Trophoblast cell (in vitro differentiated cells and primary cell): ENCODE data around the gene SLIT3.

Experiments used
- DNase-seq, 2 donors: peaks; one replicate each; pipeline ENCODE4 v3.0.0-alpha.2; 2016
- H2AFZ ChIP-seq: 2 replicates; pipeline ENCODE4 v1.6.1; 2013; ENCODE audit warnings: low read length, moderate library complexity, mild to moderate bottlenecking; ENCODE audit not compliant: insufficient read depth, poor library complexity
- H2AK5ac ChIP-seq: 2 replicates; pipeline ENCODE4 v1.6.1; 2013; ENCODE audit warnings: mild to moderate bottlenecking, low read length
- H2BK120ac ChIP-seq: 2 replicates; pipeline ENCODE4 v1.6.1; 2013; ENCODE audit warnings: low read length, mild to moderate bottlenecking, moderate library complexity; ENCODE audit not compliant: insufficient read depth, poor library complexity
- H2BK12ac ChIP-seq: 2 replicates; pipeline ENCODE4 v1.6.1; 2013; ENCODE audit warnings: mild to moderate bottlenecking, low read length, moderate library complexity
- H2BK5ac ChIP-seq: 2 replicates; pipeline ENCODE4 v1.6.1; 2013; ENCODE audit warnings: low read length, low read depth, moderate library complexity, mild to moderate bottlenecking; ENCODE audit not compliant: poor library complexity
- H3K14ac ChIP-seq: 2 replicates; pipeline ENCODE4 v1.6.1; 2013; ENCODE audit warnings: mild to moderate bottlenecking, low read length
- H3K18ac ChIP-seq: 2 replicates; pipeline ENCODE4 v1.6.1; 2013; ENCODE audit warnings: mild to moderate bottlenecking, low read length
- H3K23ac ChIP-seq: 2 replicates; pipeline ENCODE4 v1.6.1; 2013; ENCODE audit warnings: low read length
- H3K27ac ChIP-seq: 2 replicates; pipeline ENCODE4 v1.5.1; 2013; ENCODE audit warnings: low read depth, mild to moderate bottlenecking, inconsistent platforms, low read length, moderate library complexity
- H3K27me3 ChIP-seq: 2 replicates; pipeline ENCODE4 v1.6.1; 2013; ENCODE audit warnings: inconsistent platforms, mild to moderate bottlenecking, low read length, moderate library complexity; ENCODE audit not compliant: insufficient read depth
- H3K36me3 ChIP-seq, 2 experiments: 1 replicate in 1 of 2; 2 replicates in 1 of 2; pipeline ENCODE4 v1.6.1; 2013; ENCODE audit warnings: low read length in 2 of 2, mild to moderate bottlenecking in 2 of 2, moderate library complexity in 1 of 2; ENCODE audit not compliant: insufficient read depth in 2 of 2, control insufficient read depth in 1 of 2
- H3K4ac ChIP-seq: 2 replicates; pipeline ENCODE4 v1.6.1; 2013; ENCODE audit warnings: low read depth, mild to moderate bottlenecking, low read length, moderate library complexity
- H3K4me1 ChIP-seq, 2 experiments: 1 replicate in 1 of 2; 2 replicates in 1 of 2; pipeline ENCODE4 v1.6.1; 2013; ENCODE audit warnings: low read length in 2 of 2, mild to moderate bottlenecking in 2 of 2, moderate library complexity in 1 of 2; ENCODE audit not compliant: insufficient read depth in 2 of 2, control insufficient read depth in 1 of 2
- H3K4me2 ChIP-seq: 2 replicates; pipeline ENCODE4 v1.6.1; 2013; ENCODE audit warnings: inconsistent platforms, mild to moderate bottlenecking, low read length, moderate library complexity
- H3K4me3 ChIP-seq: 2 replicates; pipeline ENCODE4 v1.5.1; 2013; ENCODE audit warnings: mild to moderate bottlenecking, low read depth, low read length, inconsistent platforms
- H3K79me1 ChIP-seq: one replicate; pipeline ENCODE4 v1.6.1; 2013; ENCODE audit warnings: low read length
- H3K79me2 ChIP-seq: 2 replicates; pipeline ENCODE4 v1.6.1; 2013; ENCODE audit warnings: low read length, mild to moderate bottlenecking; ENCODE audit not compliant: control insufficient read depth, insufficient read depth, poor library complexity
- H3K9ac ChIP-seq: 2 replicates; pipeline ENCODE4 v1.6.1; 2013; ENCODE audit warnings: mild to moderate bottlenecking, low read length
- H3K9me3 ChIP-seq: 2 replicates; pipeline ENCODE4 v1.6.1; 2013; ENCODE audit warnings: low read depth, mild to moderate bottlenecking, control low read depth, inconsistent platforms, low read length; ENCODE audit not compliant: insufficient read depth
- H4K12ac ChIP-seq: 2 replicates; pipeline ENCODE4 v1.6.1; 2013; ENCODE audit warnings: low read depth, mild to moderate bottlenecking, low read length, moderate library complexity
- H4K8ac ChIP-seq: 2 replicates; pipeline ENCODE4 v1.6.1; 2013; ENCODE audit warnings: low read depth, mild to moderate bottlenecking, low read length, moderate library complexity
- H4K91ac ChIP-seq: one replicate; pipeline ENCODE4 v1.6.1; 2013; ENCODE audit warnings: low read depth, mild to moderate bottlenecking, low read length, moderate library complexity
- WGBS: extraction: QIAGEN DNeasy Blood & Tissue Kit; methylation state at CpG from one replicate; pipeline ENCODE4 v1.1.7; 2013; ENCODE audit warnings: missing lambda C conversion rate; ENCODE audit not compliant: insufficient read length, insufficient coverage; ENCODE audit errors: extremely low coverage; 5-methylcytosine and 5-hydroxymethylcytosine counted together

The SLIT3 gene

DNA sequence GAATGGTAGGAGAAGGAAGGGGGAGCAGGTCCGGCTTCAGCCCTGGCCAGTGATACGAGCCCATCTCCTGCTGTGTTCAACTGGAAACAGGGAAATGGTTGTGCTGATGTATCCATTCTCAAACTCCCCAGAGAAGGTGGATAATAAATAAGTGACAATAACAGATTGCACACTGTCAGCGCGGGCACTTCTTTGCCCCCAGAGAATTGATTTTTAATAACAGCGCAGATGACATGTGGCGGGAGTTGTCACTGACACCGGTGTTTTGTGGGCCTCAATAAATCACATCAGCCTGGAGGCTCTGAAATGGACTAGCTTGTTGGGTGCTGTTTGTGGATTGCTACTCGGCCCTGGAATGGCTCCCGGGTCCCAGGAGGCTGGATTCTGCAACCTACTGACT is 580.4 kb downstream of the SLIT3 start:
- H3K27ac ChIP-seq = no peak overlapping the region
- DNase-seq = no peak
- H2BK12ac ChIP-seq = no peak overlapping the region
- no peak overlapping the region for H3K23ac ChIP-seq
- no peaks in the 10 kb centered on the region for H3K79me2 ChIP-seq
- peaks cover 11 to 23% of the 10 kb centered on the region in 2 experiments for H3K36me3 ChIP-seq
- no peaks in the 10 kb centered on the region for H3K9me3 ChIP-seq
- no peak overlapping the region for H3K14ac ChIP-seq
- H3K4me3 ChIP-seq = no peak overlapping the region
- no peak overlapping the region for H4K8ac ChIP-seq
- no peak overlapping the region for H2AK5ac ChIP-seq
- no peak overlapping the region for H2BK5ac ChIP-seq
- H3K9ac ChIP-seq = no peak overlapping the region
- no peak overlapping the region for H4K91ac ChIP-seq
- H3K4ac ChIP-seq = no peak overlapping the region
- H3K27me3 ChIP-seq = no peaks in the 10 kb centered on the region
- H2AFZ ChIP-seq = no peak overlapping the region
- H3K4me2 ChIP-seq = no peak overlapping the region
- no peak overlapping the region for H4K12ac ChIP-seq
- no peak overlapping the region for H3K18ac ChIP-seq
- WGBS = no CpG with 5 or more reads among the region's 9 CpGs
- H2BK120ac ChIP-seq = no peak overlapping the region
- H3K4me1 ChIP-seq = no peaks in the 10 kb centered on the region
- no peaks in the 10 kb centered on the region for H3K79me1 ChIP-seq

DNA sequence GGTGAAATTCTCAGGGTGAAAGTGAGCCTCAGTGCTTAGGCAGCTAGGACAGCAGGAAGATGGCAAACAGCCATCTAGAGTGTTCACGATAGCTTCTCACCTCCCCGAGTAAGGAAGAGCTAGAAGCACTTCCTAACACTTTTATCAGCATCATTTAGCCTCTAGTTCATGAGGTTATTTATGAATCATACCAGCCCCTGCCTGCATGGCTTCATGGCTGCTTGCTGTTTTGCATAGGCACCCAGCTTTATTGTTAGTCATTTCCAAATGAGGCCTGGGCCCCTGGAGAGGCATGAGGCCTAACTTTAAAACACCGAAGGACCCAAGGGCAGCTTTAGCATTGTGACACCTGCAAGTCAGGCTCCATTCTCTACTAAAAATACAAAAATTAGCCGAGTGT is 586.9 kb downstream of the SLIT3 start:
- H4K8ac ChIP-seq = no peak overlapping the region
- H4K91ac ChIP-seq = no peak overlapping the region
- no peak overlapping the region for H3K27ac ChIP-seq
- no peak overlapping the region for H2AFZ ChIP-seq
- no peak overlapping the region for H3K4me3 ChIP-seq
- H3K27me3 ChIP-seq = no peaks in the 10 kb centered on the region
- H3K4me2 ChIP-seq = no peak overlapping the region
- no peak overlapping the region for H3K9ac ChIP-seq
- DNase-seq = no peak
- no peak overlapping the region for H3K18ac ChIP-seq
- peak overlapping the region; percentile 8 for H2BK12ac ChIP-seq
- H3K4ac ChIP-seq = no peak overlapping the region
- no CpG with 5 or more reads among the region's 4 CpGs for WGBS
- H2BK120ac ChIP-seq = peak overlapping the region; percentile 43
- peak overlapping the region; percentile 65 for H2AK5ac ChIP-seq
- H3K79me2 ChIP-seq = no peaks in the 10 kb centered on the region
- no peak overlapping the region for H3K23ac ChIP-seq
- no peak overlapping the region for H3K14ac ChIP-seq
- no peak overlapping the region for H2BK5ac ChIP-seq
- H3K36me3 ChIP-seq = peaks cover 4 to 9% of the 10 kb centered on the region in 2 experiments
- H3K4me1 ChIP-seq = peaks cover 8 to 11% of the 10 kb centered on the region in 2 experiments
- H3K79me1 ChIP-seq = no peaks in the 10 kb centered on the region
- no peaks in the 10 kb centered on the region for H3K9me3 ChIP-seq
- H4K12ac ChIP-seq = no peak overlapping the region

DNA sequence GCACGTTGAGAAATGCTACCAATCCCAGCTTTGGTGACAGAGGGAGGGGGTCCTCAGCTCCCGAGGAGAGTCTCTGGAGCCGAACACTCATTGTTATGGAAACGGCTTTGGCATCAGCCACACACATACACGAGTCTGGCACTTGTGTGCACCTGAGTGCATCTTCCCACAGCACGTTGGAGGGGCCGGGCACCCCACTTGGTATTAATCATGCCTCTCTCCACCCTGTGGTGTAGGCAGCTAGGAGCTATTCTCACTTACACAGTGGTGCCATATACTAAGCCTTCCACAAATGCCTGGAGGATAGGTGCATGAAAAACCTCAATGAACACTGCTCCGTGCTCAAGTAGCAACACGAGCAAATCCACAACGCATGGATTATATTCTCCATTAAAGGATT is 587.9 kb downstream of the SLIT3 start:
- Histone ChIP-seq H3K23ac (no peak overlapping the region), H3K4me2 (peak overlapping the region; percentile 4), H3K4me3 (no peak overlapping the region), H3K79me2 (no peaks in the 10 kb centered on the region), H3K27me3 (no peaks in the 10 kb centered on the region), H3K9ac (no peak overlapping the region), H3K27ac (peak overlapping the region; percentile 26), H3K18ac (no peak overlapping the region), H2BK12ac (peak overlapping the region; percentile 67), H2BK120ac (peak overlapping the region; percentile 7), H4K12ac (no peak overlapping the region), H2BK5ac (no peak overlapping the region), H3K4ac (no peak overlapping the region), H3K14ac (no peak overlapping the region), H4K91ac (peak overlapping the region; percentile 28), H3K79me1 (no peaks in the 10 kb centered on the region), H2AK5ac (no peak overlapping the region), H3K36me3 (peaks cover 8 to 11% of the 10 kb centered on the region in 2 experiments), H3K4me1 (peaks cover 8 to 11% of the 10 kb centered on the region in 2 experiments), H4K8ac (no peak overlapping the region), H3K9me3 (no peaks in the 10 kb centered on the region), H2AFZ (no peak overlapping the region)
- no peak for DNase-seq
- WGBS = no CpG with 5 or more reads among the region's 10 CpGs

DNA sequence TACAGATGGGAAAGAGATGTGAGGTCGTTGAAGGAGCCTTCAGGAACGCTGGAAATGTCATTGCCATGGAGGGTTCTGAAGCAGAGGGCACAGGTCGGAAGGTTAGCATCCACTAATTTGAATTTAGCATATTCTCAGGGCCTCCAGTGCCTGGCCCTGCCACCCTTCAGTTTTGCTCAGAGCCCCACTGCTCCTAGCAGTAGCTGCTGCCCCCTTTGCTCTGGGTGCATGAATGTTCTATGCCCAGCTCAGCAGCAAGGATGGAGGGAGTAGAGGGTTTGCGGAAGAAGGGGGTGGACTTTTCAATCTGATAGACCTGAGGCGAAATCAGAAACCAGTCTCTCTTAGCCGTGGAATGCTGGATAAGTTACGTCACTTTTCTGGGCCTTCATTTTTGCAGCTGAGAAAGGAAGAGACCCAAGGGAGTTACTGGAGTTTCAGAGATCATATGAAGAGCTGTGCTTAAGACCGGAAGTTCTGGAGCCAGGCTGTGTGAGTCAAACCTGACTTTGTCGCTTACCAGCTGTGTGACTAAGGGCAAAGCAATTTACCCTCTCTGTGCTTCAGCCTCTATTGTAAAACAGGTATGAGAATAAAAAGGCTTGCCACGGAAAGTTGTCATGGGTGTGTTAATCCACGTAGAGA is 588.5 kb downstream of the SLIT3 start:
- WGBS = no CpG with 5 or more reads among the region's 11 CpGs
- Histone ChIP-seq H3K18ac (no peak overlapping the region), H2AFZ (no peak overlapping the region), H3K23ac (no peak overlapping the region), H4K91ac (peak overlapping the region; percentile 36), H3K14ac (peak overlapping the region; percentile 18), H3K9me3 (no peaks in the 10 kb centered on the region), H4K8ac (peak overlapping the region; percentile 5), H4K12ac (no peak overlapping the region), H3K36me3 (peaks cover 12 to 16% of the 10 kb centered on the region in 2 experiments), H3K4me1 (peaks cover 8 to 11% of the 10 kb centered on the region in 2 experiments), H2AK5ac (peak overlapping the region; percentile 33), H2BK5ac (peak overlapping the region; percentile 67), H2BK12ac (peak overlapping the region; percentile 51), H2BK120ac (peak overlapping the region; percentile 44), H3K27ac (peak overlapping the region; percentile 45), H3K79me2 (no peaks in the 10 kb centered on the region), H3K4me2 (peak overlapping the region; percentile 4), H3K4me3 (no peak overlapping the region), H3K9ac (no peak overlapping the region), H3K79me1 (no peaks in the 10 kb centered on the region), H3K4ac (no peak overlapping the region), H3K27me3 (no peaks in the 10 kb centered on the region)
- peak; percentile 80 to 86 for DNase-seq
